Measurements from ENCODE around the gene CRB1.

CRB1 gene

GRCh38 chr1:197342044-197342565, 74.1 kb downstream of the CRB1 start:
- in situ Hi-C loops (cut with MboI; ENCODE audit: low sequenced_read_pairs): no loop called here

- in situ Hi-C loops (cut with MboI; ENCODE audit: low sequenced_read_pairs): no loop called here
Observed at GRCh38 chr1:197342669-197343068, 74.6 kb downstream of the CRB1 start.

GRCh38 chr1:197343663-197344273, 75.7 kb downstream of the CRB1 start:
- in situ Hi-C loops (cut with MboI; ENCODE audit: low sequenced_read_pairs): no loop called here

GRCh38 chr1:197351821-197352440, 83.9 kb downstream of the CRB1 start:
- in situ Hi-C loops (cut with MboI; ENCODE audit: low sequenced_read_pairs): no loop called here

- in situ Hi-C loops (cut with MboI; ENCODE audit: low sequenced_read_pairs): no loop called here
Observed at GRCh38 chr1:197355248-197355995, 87.4 kb downstream of the CRB1 start.

- in situ Hi-C loops (cut with MboI; ENCODE audit: low sequenced_read_pairs): no loop called here
Observed at GRCh38 chr1:197356723-197357533, 88.9 kb downstream of the CRB1 start.

- in situ Hi-C loops (cut with MboI; ENCODE audit: low sequenced_read_pairs): no loop called here
Observed at GRCh38 chr1:197358959-197359358, 90.9 kb downstream of the CRB1 start.

- in situ Hi-C loops (cut with MboI; ENCODE audit: low sequenced_read_pairs): no loop called here
Observed at GRCh38 chr1:197360068-197360467, 92.0 kb downstream of the CRB1 start.

- in situ Hi-C loops (cut with MboI; ENCODE audit: low sequenced_read_pairs): no loop called here
Observed at GRCh38 chr1:197362871-197363270, 94.8 kb downstream of the CRB1 start.

- in situ Hi-C loops (cut with MboI; ENCODE audit: low sequenced_read_pairs): no loop called here
Observed at GRCh38 chr1:197363855-197364254, 95.8 kb downstream of the CRB1 start.

GRCh38 chr1:197366996-197367395, 98.9 kb downstream of the CRB1 start:
- in situ Hi-C loops (cut with MboI; ENCODE audit: low sequenced_read_pairs): no loop called here

GRCh38 chr1:197367627-197368026, 99.6 kb downstream of the CRB1 start:
- in situ Hi-C loops (cut with MboI; ENCODE audit: low sequenced_read_pairs): no loop called here

- in situ Hi-C loops (cut with MboI; ENCODE audit: low sequenced_read_pairs): no loop called here
Observed at GRCh38 chr1:197374428-197374827, 106.4 kb downstream of the CRB1 start.

- in situ Hi-C loops (cut with MboI; ENCODE audit: low sequenced_read_pairs): no loop called here
Observed at GRCh38 chr1:197384471-197384870, 116.4 kb downstream of the CRB1 start.

GRCh38 chr1:197388801-197389200, 120.7 kb downstream of the CRB1 start:
- in situ Hi-C loops (cut with MboI; ENCODE audit: low sequenced_read_pairs): no loop called here

GRCh38 chr1:197390856-197391255, 122.8 kb downstream of the CRB1 start:
- in situ Hi-C loops (cut with MboI; ENCODE audit: low sequenced_read_pairs): no loop called here

- in situ Hi-C loops (cut with MboI; ENCODE audit: low sequenced_read_pairs): no loop called here
Observed at GRCh38 chr1:197391303-197392226, 123.5 kb downstream of the CRB1 start.

GRCh38 chr1:197392541-197392940, 124.5 kb downstream of the CRB1 start:
- in situ Hi-C loops (cut with MboI; ENCODE audit: low sequenced_read_pairs): no loop called here

- in situ Hi-C loops (cut with MboI; ENCODE audit: low sequenced_read_pairs): no loop called here
Observed at GRCh38 chr1:197393105-197393504, 125.1 kb downstream of the CRB1 start.

GRCh38 chr1:197393772-197394171, 125.7 kb downstream of the CRB1 start:
- in situ Hi-C loops (cut with MboI; ENCODE audit: low sequenced_read_pairs): no loop called here

All from HL-60/S4 treated with retinoic acid at 250 ng/mL for 4 days and 3 days (cell line).